H1 (cell line): ENCODE measurements around the gene PCDHGA2. TPM values are rescaled to one million over a fixed set of nuclear protein-coding genes. Genes with fewer than 3 reads are reported as not detected.

Source experiments
- CTCF ChIA-PET: fragments of 300-600 bp; sonication (Branson Sonifier 250); formaldehyde crosslinking; loops from one replicate; lab custom pipeline; 2021; ENCODE audit not compliant: partially characterized antibody; lab: Charles Lee
- POLR2A ChIA-PET: fragments of 300-600 bp; sonication (Branson Sonifier 250); formaldehyde crosslinking; loops from one replicate; lab custom pipeline; 2021; ENCODE audit warnings: inconsistent platforms; ENCODE audit not compliant: partially characterized antibody; lab: Charles Lee
- DNase-seq, 2 experiments: peaks; one replicate each; pipeline versions ENCODE4 v3.0.0 to v3.0.0-alpha.2; 2010 to 2022; ENCODE audit warnings: low spot score in 2 of 2, low read depth in 1 of 2, mixed read lengths in 1 of 2
- FAIRE-seq: peaks from 2 replicates; lab custom pipeline; 2011; peaks lifted over from hg19 to GRCh38; lab: Jason Lieb, UNC
- H2AFZ ChIP-seq: 2 replicates; pipeline ENCODE4 v1.8.1; 2012; ENCODE audit warnings: low read length, inconsistent platforms
- H2AK5ac ChIP-seq: 2 replicates; pipeline ENCODE4 v1.6.1; 2013; ENCODE audit warnings: low read depth, low read length
- H2BK120ac ChIP-seq: replicated peaks from 2 replicates; pipeline ENCODE3; 2013; ENCODE audit warnings: low read depth, low read length, inconsistent platforms
- H2BK12ac ChIP-seq: 2 replicates; pipeline ENCODE4 v1.6.1; 2013; ENCODE audit warnings: low read depth, low read length
- H2BK15ac ChIP-seq: 2 replicates; pipeline ENCODE4 v1.6.1; 2013; ENCODE audit warnings: low read length
- H2BK20ac ChIP-seq: 2 replicates; pipeline ENCODE4 v1.6.1; 2013; ENCODE audit warnings: low read length
- H2BK5ac ChIP-seq: 2 replicates; pipeline ENCODE4 v1.6.1; 2013; ENCODE audit warnings: low read depth, low read length
- H3K14ac ChIP-seq: 2 replicates; pipeline ENCODE4 v1.6.1; 2013; ENCODE audit warnings: inconsistent platforms; ENCODE audit not compliant: insufficient read length
- H3K18ac ChIP-seq: 2 replicates; pipeline ENCODE4 v1.6.1; 2013; ENCODE audit warnings: low read length; ENCODE audit errors: extremely low read depth
- H3K23ac ChIP-seq: 2 replicates; pipeline ENCODE4 v1.6.1; 2013; ENCODE audit warnings: inconsistent platforms; ENCODE audit not compliant: insufficient read length
- H3K23me2 ChIP-seq: 2 replicates; pipeline ENCODE4 v1.6.1; 2013; ENCODE audit warnings: low read depth, low read length
- H3K27ac ChIP-seq: 2 replicates; pipeline ENCODE4 v1.6.1; 2011; ENCODE audit warnings: low read depth, low read length, inconsistent platforms
- H3K27me3 ChIP-seq, 4 experiments: replicated peaks in 1 of 4; 1 replicate in 1 of 4; 2 replicates in 3 of 4; pipeline versions ENCODE4 v1.6.1 to v1.8.1; 2011 to 2013; ENCODE audit warnings: low read length in 3 of 4, mild to moderate bottlenecking in 3 of 4, inconsistent platforms in 2 of 4, mixed read lengths in 2 of 4, moderate library complexity in 1 of 4; ENCODE audit not compliant: control insufficient read depth in 3 of 4, insufficient read depth in 3 of 4; ENCODE audit errors: extremely low read depth in 1 of 4
- H3K36me3 ChIP-seq, 4 experiments: 2 replicates each; pipeline versions ENCODE4 v1.6.1 to v1.8.1; 2011 to 2013; ENCODE audit warnings: mild to moderate bottlenecking in 4 of 4, low read length in 3 of 4, moderate library complexity in 2 of 4, control low read depth in 1 of 4, inconsistent platforms in 1 of 4; ENCODE audit not compliant: insufficient read depth in 4 of 4, control insufficient read depth in 2 of 4
- H3K4ac ChIP-seq: replicated peaks from 2 replicates; pipeline ENCODE3; 2013; ENCODE audit warnings: low read length, low read depth, mixed read lengths, inconsistent platforms; ENCODE audit not compliant: insufficient read length
- H3K4me1 ChIP-seq, 4 experiments: replicated peaks in 1 of 4; 1 replicate in 1 of 4; 2 replicates in 3 of 4; pipeline versions ENCODE4 v1.6.1 to v1.8.1; 2011 to 2013; ENCODE audit warnings: low read length in 3 of 4, inconsistent platforms in 2 of 4, mixed read lengths in 1 of 4; ENCODE audit not compliant: insufficient read depth in 4 of 4, control insufficient read depth in 3 of 4
- H3K4me2 ChIP-seq, 2 experiments: 2 replicates each; pipeline versions ENCODE4 v1.6.1 to v1.8.1; 2011 to 2013; ENCODE audit warnings: low read depth in 2 of 2, low read length in 2 of 2, control low read depth in 1 of 2, inconsistent platforms in 1 of 2, mild to moderate bottlenecking in 1 of 2; ENCODE audit not compliant: insufficient read depth in 1 of 2
- H3K4me3 ChIP-seq, 4 experiments: fragments of 200-600, 300-600 bp in 1 of 4; sonication (generic), shearing (Covaris generic), sonication (Bioruptor Twin) in 1 of 4; 2 replicates each; pipeline versions ENCODE4 v1.5.1 to v1.8.1; 2011 to 2016; ENCODE audit warnings: low read length in 4 of 4, low read depth in 3 of 4, control low read depth in 2 of 4, inconsistent platforms in 2 of 4, mild to moderate bottlenecking in 2 of 4, mixed read lengths in 1 of 4, moderate library complexity in 1 of 4; ENCODE audit not compliant: insufficient read depth in 2 of 4; ENCODE audit errors: extremely low read depth in 1 of 4
- H3K56ac ChIP-seq: replicated peaks from 2 replicates; pipeline ENCODE3; 2013; ENCODE audit warnings: low read depth, mild to moderate bottlenecking, mixed read lengths, low read length, inconsistent platforms; ENCODE audit not compliant: insufficient read length
- H3K79me1 ChIP-seq: 2 replicates; pipeline ENCODE4 v1.6.1; 2013; ENCODE audit warnings: low read depth, low read length, control low read depth
- H3K79me2 ChIP-seq, 2 experiments: 2 replicates each; pipeline versions ENCODE4 v1.6.1 to v1.8.1; 2012 to 2013; ENCODE audit warnings: low read length in 2 of 2, mild to moderate bottlenecking in 2 of 2, inconsistent platforms in 1 of 2; ENCODE audit not compliant: insufficient read depth in 2 of 2, control insufficient read depth in 1 of 2
- H3K9ac ChIP-seq, 4 experiments: replicated peaks in 1 of 4; 1 replicate in 1 of 4; 2 replicates in 3 of 4; pipeline versions ENCODE4 v1.6.1 to v1.8.1; 2011 to 2013; ENCODE audit warnings: low read depth in 3 of 4, low read length in 3 of 4, control low read depth in 2 of 4, mild to moderate bottlenecking in 2 of 4, moderate library complexity in 2 of 4, inconsistent platforms in 1 of 4; ENCODE audit errors: extremely low read depth in 1 of 4
- H3K9me3 ChIP-seq, 2 experiments: 2 replicates each; pipeline versions ENCODE4 v1.6.1 to v1.8.1; 2012 to 2013; ENCODE audit warnings: mild to moderate bottlenecking in 2 of 2, moderate library complexity in 2 of 2, control low read depth in 1 of 2, inconsistent platforms in 1 of 2, low read depth in 1 of 2, low read length in 1 of 2, mixed read lengths in 1 of 2; ENCODE audit not compliant: insufficient read depth in 2 of 2
- H4K20me1 ChIP-seq, 2 experiments: replicated peaks in 1 of 2; 2 replicates each; pipeline versions ENCODE3 to v1.8.1; 2011 to 2013; ENCODE audit warnings: inconsistent platforms in 2 of 2, low read length in 2 of 2, mild to moderate bottlenecking in 1 of 2; ENCODE audit not compliant: insufficient read depth in 2 of 2, control insufficient read depth in 1 of 2
- H4K5ac ChIP-seq: 2 replicates; pipeline ENCODE4 v1.6.1; 2013; ENCODE audit warnings: low read length, low read depth, mixed read lengths, inconsistent platforms; ENCODE audit not compliant: insufficient read length
- H4K8ac ChIP-seq: 2 replicates; pipeline ENCODE4 v1.8.0; 2013; ENCODE audit warnings: mild to moderate bottlenecking, moderate library complexity, low read length, inconsistent platforms; ENCODE audit not compliant: insufficient read depth; ENCODE audit errors: extremely low read depth
- H4K91ac ChIP-seq: replicated peaks from 2 replicates; pipeline ENCODE3; 2013; ENCODE audit warnings: low read length, mixed read lengths, inconsistent platforms; ENCODE audit not compliant: insufficient read length
- CTCF ChIP-seq, 3 experiments: IDR thresholded peaks; 1 replicate in 2 of 3; 2 replicates in 1 of 3; pipeline versions ENCODE4 v1.5.1 to v1.6.1; 2011; ENCODE audit warnings: low read length in 3 of 3, mild to moderate bottlenecking in 3 of 3, inconsistent platforms in 2 of 3, low read depth in 1 of 3, moderate library complexity in 1 of 3; ENCODE audit not compliant: insufficient read depth in 1 of 3; ENCODE audit errors: control extremely low read depth in 1 of 3
- RAD21 ChIP-seq, 2 experiments: IDR thresholded peaks in 1 of 2; conservative IDR thresholded peaks in 1 of 2; 2 replicates each; pipeline ENCODE4 v1.6.1; 2011; ENCODE audit warnings: low read depth in 2 of 2, low read length in 2 of 2, improper control_type of control experiment in 1 of 2, inconsistent platforms in 1 of 2, mild to moderate bottlenecking in 1 of 2, moderate library complexity in 1 of 2
- RNF2 ChIP-seq: fragments of 200-900, 300-1000 bp; sonication (generic); IDR thresholded peaks from 2 replicates; pipeline ENCODE4 v1.7.1; 2016; ENCODE audit warnings: borderline replicate concordance, low read depth, mild to moderate bottlenecking, antibody characterized with exemption, low read length; ENCODE audit not compliant: poor library complexity, severe bottlenecking; ENCODE audit errors: missing control alignments
- WGBS, 2 experiments: shearing (Covaris generic) in 1 of 2; methylation state at CpG; one replicate each; pipeline versions ENCODE4 v1.1.6 to v1.1.7; 2013 to 2015; ENCODE audit warnings: low lambda C conversion rate in 2 of 2, mixed read lengths in 2 of 2, inconsistent platforms in 1 of 2, low coverage in 1 of 2, missing lambda C conversion rate in 1 of 2; ENCODE audit not compliant: insufficient replicate concordance in 2 of 2, insufficient coverage in 1 of 2, insufficient read length in 1 of 2; ENCODE audit errors: extremely low coverage in 1 of 2, missing lambda C conversion rate in 1 of 2; 5-methylcytosine and 5-hydroxymethylcytosine counted together
- polyA plus RNA-seq, 7 experiments: library from polyadenylated mRNA; depleted of rRNA in 3 of 7; stranded (reverse) in 5 of 7; unstranded in 2 of 7; fragments of >200 nt in 5 of 7; fragments of 200-250 nt in 2 of 7; gene quantifications; 1 replicate in 5 of 7; 2 replicates in 1 of 7; 4 replicates in 1 of 7; pipeline versions ENCODE4 v1.2.1 to v1.2.3, GENCODE V29; 2011 to 2013; ENCODE audit warnings: missing spikeins in 2 of 7, mixed read lengths in 2 of 7
- total RNA-seq: library from RNA; stranded (reverse); fragmentation: NEBNext Ultra II Directional; extraction: Animal tissue kit (Norgen Biotek cat#: 25700); gene quantifications from 2 replicates; pipeline ENCODE4 v1.2.1, GENCODE V29; 2021

Gene PCDHGA2
- total and polyA plus RNA-seq, 2 of the 8 experiments (the other 6 are each of a cell fraction or from before 2014, with no cell fraction given), result 0.32 to 0.39 TPM

- no peak within 1 kb of the TSS for H3K23ac ChIP-seq
- peak within 1 kb of the TSS in 1 of 4 experiments; percentile 33; a peak in 1 of 8 replicates for H3K4me3 ChIP-seq
- no peaks in the 10 kb centered on the region for H3K27me3 ChIP-seq
- peaks cover 0 to 10% (median 2%) of the 10 kb centered on the region in 4 experiments; a peak in 4 of 8 replicates for H3K36me3 ChIP-seq
- peak within 1 kb of the TSS in 1 of 2 experiments; percentile 53; a peak in 2 of 4 replicates for H3K4me2 ChIP-seq
- H3K14ac ChIP-seq, result no peak within 1 kb of the TSS
- POLR2A ChIA-PET, result interaction anchor here (1.1 kb wide), 1 partner anchor 48 kb away, joined by 3 read pairs; no protein-coding TSS in a partner anchor
- no peaks in the 10 kb centered on the region for H4K20me1 ChIP-seq
- H3K56ac ChIP-seq, result no peak within 1 kb of the TSS
- H3K18ac ChIP-seq, result no peak within 1 kb of the TSS
- no peak within 1 kb of the TSS for H3K27ac ChIP-seq
- no peak within 1 kb of the TSS for H3K4ac ChIP-seq
- no peak within 1 kb of the TSS for H2AK5ac ChIP-seq
- TF ChIP-seq RAD21 (IDR thresholded peaks at IDR 0.05 in 1 of 2, conservative IDR thresholded peaks at IDR 0.05 in 1 of 2; ENCODE audit: low read depth in 2 of 2, low read length in 2 of 2) (peak; percentile 78 to 82), RNF2 (no peak), CTCF (IDR thresholded peaks at IDR 0.05; ENCODE audit: control extremely low read depth in 1 of 3, insufficient read depth in 1 of 3, low read depth in 1 of 3, low read length in 3 of 3) (peak in 2 of 3 experiments; percentile 60 to 74; a peak in 3 of 4 replicates)
- TF ChIP-seq, all 59 proteins: peak for 2
- H2BK15ac ChIP-seq, result no peak within 1 kb of the TSS
- peak within 1 kb of the TSS; percentile 88; the same call in 1 of the 2 replicates for H4K8ac ChIP-seq
- H2BK120ac ChIP-seq, result no peak within 1 kb of the TSS
- CTCF ChIA-PET, result interaction anchor here (0.6 to 3.4 kb wide), 35 partner anchors 8 to 204 kb away, joined by 3 to 20 read pairs (median 4); partner anchors contain the start of genes PCDHB14, PCDHB15, PCDHB16 and PCDHGA10
- no peak within 1 kb of the TSS for H2BK5ac ChIP-seq
- H3K4me1 ChIP-seq, result peaks cover 0 to 3% (median under 1%) of the 10 kb centered on the region in 4 experiments; a peak in 1 of 7 replicates
- no peak within 1 kb of the TSS for H4K91ac ChIP-seq
- 0 out of 2 replicates have a peak within 1 kb of the TSS, but pooled peaks have one; percentile 65 for H2BK12ac ChIP-seq
- no peaks in the 10 kb centered on the region for H3K79me1 ChIP-seq
- no peak within 1 kb of the TSS for H3K9ac ChIP-seq
- H3K23me2 ChIP-seq, result no peaks in the 10 kb centered on the region
- no peak within 1 kb of the TSS for H2BK20ac ChIP-seq
- WGBS, 2 experiments, result 80% methylated on average over 24 of the region's 24 CpGs; no CpG with 5 or more reads in 1 of the 2 experiments
- no peak within 1 kb of the TSS for H4K5ac ChIP-seq
- FAIRE-seq (peak; percentile 78), DNase-seq (no peak)
- H3K79me2 ChIP-seq, result no peaks in the 10 kb centered on the region
- H3K9me3 ChIP-seq, result peaks cover 40 to 54% of the 10 kb centered on the region in 2 experiments
- peak within 1 kb of the TSS; percentile 81; the same call in 1 of the 2 replicates for H2AFZ ChIP-seq
Measured at GRCh38 chr5:141359790-141360426, 21.3 kb downstream of the PCDHGA2 start, which contains the start of gene PCDHGB2. Gene PCDHGB2 (plus strand): TSS chr5:141359994. CDS start chr5:141360136, 142 bp downstream.
